Stimulated activated CD4-positive, alpha-beta T cell treated with anti-CD3 and anti-CD28 coated beads, Interleukin-2, amount 100 ng/mL, for 24 hours (primary cell): ENCODE results near the gene PAGE3.

Source experiments
- DNase-seq, 2 donors: peaks; one replicate each; pipeline ENCODE4 v3.0.0-alpha.2; 2020

The PAGE3 gene, protein sequence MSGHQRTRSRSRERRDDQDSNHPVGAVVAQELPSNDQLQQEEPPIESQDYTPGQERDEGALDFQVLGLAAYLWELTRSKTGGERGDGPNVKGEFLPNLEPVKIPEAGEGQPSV

DNA sequence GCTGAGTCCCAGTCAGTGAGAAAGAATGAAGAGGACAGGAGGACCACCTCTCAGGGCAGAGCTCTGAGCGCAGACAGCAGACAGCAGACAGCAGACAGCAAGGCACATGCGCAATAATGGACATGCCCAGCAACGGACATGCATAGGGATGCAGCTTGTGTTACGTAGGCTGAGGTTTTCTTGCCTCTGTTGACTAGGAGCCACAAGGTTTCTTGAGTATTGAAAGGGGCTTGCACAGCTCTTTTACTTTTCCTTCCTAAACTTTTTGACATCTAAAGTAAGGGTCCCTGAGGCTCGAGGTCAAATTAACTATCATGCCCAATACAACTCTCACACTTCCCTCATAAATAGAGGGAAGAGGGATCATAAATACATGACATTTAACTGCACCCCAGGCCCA, at the start of gene PAGE3:
Gene PAGE3, minus strand, starts transcription at position 101 of the 400 bp plus-strand sequence. CDS start 1,013 bp downstream, outside the sequence.
- no peak for DNase-seq

DNA sequence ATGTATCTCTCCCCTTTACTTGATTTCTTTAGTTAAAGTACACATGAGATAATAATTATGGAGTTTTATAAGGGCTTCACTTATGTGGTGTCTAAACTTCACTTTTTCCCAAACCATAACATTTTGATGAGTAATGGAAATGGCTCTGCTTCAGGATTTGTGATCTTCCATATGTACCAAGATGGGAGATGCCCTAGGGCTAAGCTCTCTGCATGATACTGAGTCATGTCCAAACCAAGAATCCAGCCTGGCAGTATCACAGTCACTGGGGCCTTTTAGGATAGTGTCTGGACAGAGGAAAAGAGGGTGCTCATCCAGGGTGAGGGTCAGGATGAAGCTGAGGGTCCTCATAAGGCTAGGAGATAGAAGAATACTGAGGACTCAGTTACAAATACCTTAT, 47.9 kb upstream of the PAGE3 start:
- no peak for DNase-seq

DNA sequence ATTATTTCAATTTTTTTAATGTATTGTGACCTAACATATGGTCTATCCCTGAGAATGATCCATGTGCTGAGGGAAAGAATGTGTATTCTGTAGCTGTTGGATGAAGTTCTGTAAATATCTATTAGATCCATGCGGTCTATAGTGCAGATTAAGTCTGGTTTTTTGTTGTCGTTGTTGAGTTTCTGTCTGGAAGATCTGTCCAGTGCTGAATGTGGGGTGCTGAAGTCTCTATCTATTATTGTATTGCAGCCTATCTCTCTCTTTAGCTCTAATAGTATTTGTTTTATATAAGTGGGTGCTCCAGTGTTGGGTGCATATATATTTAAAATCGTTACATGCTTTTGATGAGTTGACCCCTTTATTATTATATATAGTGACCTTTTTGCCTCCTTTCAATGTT, 26.2 kb upstream of the PAGE3 start:
- DNase-seq: no peak

DNA sequence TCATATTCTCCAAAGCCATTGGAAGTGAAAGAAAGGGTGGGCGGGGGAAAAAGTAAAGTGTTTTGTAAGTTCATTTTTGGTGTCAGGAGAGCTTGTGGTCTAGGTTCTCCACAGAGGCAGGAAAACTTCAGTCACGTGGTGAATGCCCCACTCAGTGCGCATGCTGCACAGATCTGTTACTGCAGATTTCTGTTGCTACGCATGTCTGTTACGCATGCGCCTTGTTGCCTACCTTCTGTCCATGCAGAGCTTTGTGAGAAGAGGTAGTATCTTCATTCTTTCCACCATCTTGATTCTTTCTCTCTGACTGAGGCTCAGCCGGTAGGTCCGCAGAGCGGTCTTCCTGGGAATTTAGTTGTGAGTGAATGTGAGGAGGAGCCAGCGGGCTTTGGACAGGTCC, 15.1 kb upstream of the PAGE3 start:
- DNase-seq: no peak

DNA sequence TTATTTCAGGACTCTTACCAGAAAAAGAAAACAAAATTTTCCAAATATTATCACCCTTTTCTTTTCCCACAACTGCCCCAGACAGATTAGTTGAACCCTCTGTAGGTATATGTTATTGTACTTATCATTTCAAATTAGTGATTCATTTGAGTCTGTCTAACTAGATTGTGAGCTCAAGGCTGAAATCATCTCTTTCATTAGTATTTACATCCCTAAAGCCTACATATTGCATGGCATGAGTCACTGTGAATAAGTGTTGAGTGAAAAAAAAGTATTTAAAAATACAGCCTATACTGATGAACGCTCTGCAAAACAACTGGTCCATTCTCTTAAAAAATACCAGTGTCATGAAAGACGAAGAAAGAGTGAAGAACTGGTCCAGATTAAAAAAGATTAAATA, 3.9 kb downstream of the PAGE3 start:
- no peak for DNase-seq

DNA sequence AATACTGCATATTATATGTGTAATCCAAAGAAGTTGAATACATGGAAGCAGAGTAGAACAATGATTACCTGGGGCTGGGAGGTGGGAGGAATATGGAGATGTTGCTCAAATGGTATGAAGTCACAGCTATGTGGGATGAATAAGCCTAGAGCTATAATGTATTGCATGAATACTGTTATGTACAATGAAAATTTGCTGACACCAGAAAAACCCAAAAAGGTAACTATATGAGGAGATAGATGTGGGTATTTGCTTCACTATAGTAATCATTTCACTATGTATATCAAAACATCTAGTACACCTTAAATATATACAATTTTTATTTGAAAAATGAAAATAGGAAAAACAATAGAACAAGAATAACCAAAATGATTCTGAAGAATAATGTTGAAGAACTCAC, 11.2 kb downstream of the PAGE3 start:
- no peak for DNase-seq

DNA sequence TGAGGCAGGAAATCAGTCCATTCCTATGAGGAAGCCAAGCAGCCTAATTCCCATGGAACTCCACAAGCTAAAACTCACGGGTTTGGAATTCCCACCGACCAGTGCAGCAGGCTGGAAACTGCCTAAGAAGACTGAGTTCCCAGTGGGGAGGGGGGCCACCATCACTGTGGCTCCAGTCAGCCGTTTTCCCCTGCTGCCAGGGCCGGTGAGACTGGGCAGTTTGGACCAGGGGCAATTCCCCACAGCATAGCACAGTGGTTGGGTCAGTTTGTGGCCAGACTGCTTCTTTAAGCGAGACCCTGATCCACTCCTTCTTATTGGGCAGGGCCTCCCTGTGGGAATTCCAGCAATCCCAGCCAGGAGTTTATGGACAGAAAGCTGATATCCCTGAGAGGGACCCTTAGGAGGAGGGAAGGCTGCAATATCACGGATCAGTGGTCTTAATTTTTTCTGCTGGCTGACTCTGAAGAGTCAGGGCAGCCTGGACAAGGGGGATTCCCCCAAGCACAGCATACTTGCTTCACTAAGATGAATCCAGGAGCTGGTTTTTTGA, 23.9 kb downstream of the PAGE3 start:
- no peak for DNase-seq

DNA sequence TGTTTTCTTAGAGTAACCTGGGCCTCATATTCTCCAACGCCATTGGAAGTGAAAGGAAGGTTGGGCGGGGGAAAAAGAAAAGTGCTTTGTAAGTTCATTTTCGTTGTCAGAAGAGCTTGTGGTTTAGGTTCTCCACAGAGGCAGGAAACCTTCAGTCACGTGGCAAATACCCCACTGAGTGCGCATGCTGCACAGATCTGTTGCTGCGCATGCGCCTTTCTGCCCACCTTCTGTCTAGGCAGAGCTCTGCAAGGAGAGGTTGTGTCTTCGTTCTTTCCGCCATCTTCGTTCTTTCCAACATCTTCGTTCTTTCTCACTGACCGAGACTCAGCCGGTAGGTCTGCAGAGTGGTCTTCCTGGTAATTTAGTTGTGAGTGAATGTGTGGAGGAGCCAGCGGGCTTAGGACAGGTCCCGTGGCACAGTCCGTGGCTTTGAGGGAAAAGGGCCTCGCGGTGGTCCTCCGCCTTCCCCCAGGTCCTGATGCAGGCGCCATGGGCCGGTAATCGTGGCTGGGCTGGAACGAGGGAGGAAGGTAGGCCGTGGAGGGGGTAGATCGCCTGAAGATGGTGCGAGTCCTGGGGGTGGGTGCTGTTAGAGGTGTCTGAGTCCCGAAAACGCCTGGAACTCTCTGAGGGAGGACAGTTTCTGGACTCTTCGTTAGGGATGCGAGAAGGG, 44.5 kb downstream of the PAGE3 start, which contains the start of gene PAGE5:
Gene PAGE5, plus strand, starts transcription at position 228 of the 676 bp plus-strand sequence. CDS start 1,037 bp downstream, outside the sequence.
- peak in 1 of 2 donors; percentile 10 for DNase-seq

DNA sequence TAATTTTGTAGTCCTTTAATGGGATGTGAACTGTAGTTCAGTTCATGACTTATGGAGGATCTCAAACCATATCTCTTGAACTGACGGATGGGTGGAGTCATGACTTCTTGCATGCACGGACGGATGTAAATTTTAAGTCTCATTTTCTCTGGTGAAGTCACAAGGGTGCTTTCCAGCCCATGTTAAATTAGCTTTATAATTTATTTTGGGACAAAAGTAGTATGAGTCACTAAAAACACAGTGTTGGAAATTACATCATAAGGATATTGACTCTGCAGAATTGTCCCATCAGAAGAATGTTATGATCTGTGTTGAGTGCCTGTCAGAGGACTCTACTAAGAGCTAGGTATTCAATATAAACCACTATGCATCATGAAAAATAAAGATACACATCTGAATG, 51.3 kb downstream of the PAGE3 start:
- no peak for DNase-seq

DNA sequence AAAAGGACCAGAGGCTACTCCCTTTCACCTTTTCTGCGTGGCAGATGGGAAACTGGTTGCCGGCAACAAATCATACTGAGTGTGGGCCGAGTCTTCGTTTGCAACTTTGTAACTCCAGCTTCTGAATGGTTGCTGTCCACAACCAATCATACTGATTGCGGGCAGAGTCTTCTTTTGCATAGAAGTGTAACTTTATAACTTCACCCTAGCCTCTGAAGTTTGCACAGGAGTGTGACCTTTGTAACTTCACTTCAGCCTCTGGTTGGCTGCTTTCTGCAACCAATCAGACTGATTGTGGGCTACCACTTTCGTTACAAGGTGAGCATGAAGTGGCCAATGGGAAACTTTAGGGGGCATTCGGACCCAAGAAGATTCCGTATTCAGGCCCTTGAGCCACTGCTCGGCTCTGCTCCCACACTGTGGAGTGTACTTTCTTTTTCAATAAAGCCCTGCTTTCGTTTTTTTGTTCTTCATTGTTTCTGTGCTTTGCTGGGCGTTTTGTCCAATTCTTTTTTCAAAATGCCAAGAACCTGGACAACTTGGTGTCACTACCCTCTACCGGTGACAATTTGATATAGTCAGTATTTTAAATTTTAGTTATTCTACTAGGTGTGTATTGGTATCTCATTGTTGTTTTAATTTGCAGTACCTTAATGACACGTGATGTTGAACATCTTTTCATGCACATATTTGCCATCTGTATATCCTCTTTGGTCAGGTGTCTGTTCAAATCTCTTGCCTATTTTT, 53.6 kb downstream of the PAGE3 start:
- no peak for DNase-seq
